T-helper 2 cell (primary cell): Measurements from ENCODE around the gene KRT17.
"Not testable (repeated sequence)": the region's sequence is repeated elsewhere in the genome, so short reads cannot be mapped to it uniquely, and the experiment has no call there.

Experiments
- DNase-seq, 5 experiments: peaks; one replicate each; pipeline versions ENCODE4 v3.0.0 to v3.0.0-alpha.2; 2012 to 2022

Gene KRT17

DNA sequence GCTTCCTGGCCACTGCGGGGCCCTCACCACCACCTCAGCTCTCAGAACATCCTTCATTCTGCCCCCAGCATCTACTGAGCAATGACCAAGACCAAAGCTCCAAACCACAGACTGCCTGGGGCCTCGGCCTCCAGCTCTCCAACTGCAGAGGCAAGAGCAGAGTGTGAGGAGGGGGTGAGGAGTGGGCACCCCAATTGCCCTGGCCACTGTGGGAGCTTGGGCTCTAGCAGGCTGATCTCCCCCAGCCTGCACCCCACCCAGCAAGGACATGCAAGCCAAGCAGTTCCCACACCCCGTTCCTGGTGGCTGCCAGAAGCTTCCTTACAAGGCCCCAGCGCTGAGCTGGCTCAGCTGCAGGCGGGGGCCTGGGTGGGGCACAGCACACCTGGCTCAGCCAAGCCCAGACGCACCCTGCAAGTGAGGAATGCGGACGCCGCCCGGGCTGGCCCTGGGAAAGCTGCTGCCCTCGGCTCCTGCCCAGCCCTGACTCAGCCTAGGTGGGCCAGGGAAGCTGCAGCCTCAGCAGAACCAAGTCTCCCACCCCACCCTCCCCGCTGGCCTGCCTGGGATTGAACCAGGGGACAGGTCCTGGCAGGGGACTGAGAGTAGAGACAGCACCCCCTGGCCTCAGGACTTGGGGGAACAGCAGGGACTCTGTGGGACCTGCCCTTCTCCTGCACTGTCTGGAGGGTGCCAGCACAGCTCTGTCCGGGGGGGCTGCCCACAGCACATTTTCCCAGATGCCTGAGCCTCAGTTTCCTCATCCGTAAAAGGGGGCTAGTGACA is 29.7 kb upstream of the KRT17 start:
- DNase-seq = no peak

DNA sequence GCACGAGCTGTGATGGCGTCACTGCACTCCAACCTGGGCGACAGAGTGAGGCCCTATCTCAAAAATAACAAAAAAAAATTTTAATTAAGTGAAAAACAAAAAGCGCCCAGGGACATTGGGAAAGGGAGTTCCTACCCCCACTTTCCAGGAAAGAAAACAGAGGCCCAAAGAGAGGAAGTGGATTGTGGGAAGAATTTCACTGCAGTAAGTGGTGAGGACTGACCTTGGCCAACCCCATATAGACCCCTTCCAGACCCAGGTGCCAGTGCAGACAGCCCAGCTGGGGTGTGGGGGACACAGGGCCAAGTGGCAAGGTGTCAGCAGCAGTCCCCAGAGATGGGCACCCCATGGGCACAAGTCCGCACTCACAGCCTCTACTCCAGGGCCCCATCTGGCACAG is 29.0 kb upstream of the KRT17 start:
- no peak for DNase-seq

DNA sequence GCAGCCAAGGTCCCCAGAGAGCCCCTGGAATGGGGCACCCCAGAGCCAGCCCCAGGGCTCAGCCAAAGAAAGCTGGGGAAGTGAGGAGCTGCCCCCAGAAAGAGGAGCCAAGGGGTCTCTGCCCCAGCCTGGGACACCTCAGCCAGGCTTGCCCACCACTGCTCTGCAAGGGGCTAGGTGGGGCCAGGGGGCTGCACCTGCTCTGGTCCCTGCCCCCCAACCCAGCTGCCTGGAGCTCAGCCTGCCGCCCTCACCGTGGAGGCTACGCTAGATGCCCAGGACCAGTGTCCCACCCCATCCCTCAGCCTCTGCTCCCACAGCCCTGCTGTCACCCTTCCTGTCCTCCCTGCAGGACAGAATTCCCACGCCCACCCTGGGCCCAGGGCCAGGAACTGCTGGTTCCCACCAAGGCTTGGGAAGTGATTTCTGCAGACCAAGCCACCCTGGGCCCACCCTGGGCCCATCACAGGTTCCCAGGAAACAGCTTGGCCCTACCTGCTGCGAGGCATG is 28.1 kb upstream of the KRT17 start:
- DNase-seq = no peak

DNA sequence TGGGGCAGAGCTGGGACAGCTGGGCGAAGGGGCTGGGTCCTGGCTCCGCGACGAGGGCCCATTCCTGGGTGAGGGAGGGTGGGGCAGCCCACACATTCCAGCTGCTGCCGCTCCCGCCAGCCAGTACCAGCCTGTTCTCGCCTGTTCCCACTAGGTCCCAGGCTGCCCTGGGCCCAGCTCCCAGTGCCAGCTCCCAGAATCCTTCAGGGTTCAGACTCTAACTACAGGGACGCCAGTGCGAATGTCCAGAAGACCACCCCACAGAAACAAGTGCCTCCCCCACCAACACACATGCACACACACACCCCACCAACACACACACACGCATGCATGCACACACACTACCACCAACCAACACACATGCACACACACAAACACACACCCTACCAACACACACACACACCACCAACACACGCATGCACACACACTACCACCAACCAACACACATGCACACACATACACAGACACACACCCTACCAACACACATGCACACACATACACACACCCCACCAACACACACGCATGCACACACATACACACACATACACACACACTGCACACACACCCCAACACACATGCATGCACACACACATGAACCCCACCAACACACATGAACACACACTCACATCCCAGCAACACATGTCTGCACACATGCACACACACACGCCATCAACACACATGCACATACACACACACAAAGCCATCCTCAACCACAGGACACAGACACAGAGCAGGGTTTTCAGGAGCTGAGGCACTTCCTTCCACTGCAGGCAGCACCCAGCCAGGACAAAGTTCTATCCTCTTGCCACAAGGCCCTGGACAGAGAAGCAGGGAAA is 27.5 kb upstream of the KRT17 start:
- DNase-seq = no peak

DNA sequence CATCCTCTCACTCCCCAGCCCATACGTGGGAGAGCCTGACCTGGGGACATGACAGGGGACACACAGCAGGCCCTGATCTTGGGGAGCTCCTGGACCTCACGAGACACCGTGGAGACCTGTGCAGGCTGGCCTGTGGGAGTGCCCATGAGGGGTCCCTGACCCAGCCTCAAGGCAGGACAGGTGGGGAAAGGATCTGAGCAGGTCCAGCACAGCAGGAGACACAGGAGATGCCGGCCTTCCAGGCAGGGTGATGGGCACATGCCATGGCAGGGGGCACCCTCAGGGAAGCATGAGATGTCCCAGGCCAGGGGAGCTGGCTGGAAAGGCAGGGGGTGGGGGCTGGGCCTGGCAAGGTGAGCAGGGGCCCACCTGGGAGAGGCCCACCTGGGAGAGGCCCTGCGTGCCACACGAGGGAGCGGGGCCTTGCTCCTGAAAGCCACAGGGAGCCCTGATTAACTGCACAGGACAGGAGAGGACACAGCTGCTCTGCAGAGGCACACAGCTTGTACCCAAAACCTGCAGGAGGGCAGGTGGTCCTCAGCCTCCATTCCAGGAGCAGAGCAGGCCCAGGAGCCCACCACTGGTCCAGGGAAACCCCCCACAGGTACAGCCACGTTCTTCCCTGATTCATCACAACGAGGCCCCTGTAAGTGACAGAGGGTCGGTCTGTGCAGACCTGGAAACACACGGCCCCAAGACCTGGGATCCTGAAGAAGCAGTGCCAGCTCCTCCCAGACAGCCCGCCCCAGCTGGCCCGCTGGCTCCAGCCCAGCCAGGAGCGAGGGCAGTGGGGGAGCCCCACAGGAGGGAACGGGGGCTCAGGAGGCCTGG is 26.6 kb upstream of the KRT17 start:
- no peak for DNase-seq

DNA sequence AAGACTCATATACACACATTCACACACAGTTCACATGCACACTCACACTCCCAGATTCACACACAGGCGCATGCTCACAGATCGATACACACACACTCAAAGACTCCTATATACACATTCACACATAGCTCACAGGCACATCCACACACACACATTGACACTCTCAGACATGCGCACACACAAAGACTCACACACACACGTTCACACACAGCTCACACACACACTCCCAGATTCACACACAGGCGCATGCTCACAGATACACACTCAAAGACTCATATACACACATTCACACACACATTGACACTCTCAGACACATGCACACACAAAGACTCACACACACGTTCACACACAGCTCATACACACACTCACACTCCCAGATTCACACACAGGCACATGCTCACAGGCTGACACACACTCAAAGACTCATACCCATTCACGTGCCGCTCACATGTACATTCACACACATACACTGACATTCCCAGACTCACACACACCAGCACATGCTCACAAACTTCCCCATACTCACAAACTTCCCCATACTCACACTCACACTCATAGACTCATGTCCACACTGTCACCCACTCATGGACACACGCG is 25.6 kb upstream of the KRT17 start:
- no peak for DNase-seq

DNA sequence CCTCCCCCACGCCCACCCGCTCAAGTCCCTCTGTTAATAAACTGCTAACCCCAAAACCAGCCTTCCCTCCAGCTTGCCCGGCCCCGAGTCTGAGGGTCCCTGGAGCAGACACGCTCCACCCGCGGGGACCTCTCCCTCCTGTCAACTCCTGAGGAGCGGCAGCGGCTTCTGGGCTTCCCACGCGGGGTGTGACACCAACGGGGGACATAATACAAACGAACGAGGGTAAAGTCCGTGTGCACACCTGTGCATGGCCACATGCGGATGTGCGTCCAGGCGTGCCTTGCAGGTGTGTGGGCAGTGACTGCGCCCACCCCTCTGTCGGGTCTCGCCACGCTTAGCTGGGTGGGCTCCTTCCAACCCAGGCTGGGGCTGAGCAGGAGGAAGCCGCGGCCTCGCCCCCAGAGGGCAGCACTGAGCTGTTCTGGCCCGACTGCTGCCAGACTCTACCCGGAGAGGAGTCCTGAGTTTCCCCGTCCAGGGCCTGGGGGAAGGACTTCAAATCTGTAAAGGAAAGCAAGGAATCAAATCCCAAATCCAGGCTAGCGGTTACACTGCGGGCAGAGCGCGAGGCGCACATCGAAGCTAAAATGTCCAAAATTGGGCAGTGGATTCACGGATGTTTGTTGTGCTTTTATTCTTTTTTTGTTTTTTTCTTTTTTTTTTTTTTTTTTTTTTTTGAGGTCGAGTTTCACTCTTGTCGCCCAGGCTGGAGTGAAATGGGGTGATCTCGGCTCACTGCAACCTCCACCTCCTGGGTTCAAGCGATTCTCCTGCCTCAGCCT is 24.2 kb upstream of the KRT17 start:
- DNase-seq = peak; percentile 68 to 78 (median 77)

DNA sequence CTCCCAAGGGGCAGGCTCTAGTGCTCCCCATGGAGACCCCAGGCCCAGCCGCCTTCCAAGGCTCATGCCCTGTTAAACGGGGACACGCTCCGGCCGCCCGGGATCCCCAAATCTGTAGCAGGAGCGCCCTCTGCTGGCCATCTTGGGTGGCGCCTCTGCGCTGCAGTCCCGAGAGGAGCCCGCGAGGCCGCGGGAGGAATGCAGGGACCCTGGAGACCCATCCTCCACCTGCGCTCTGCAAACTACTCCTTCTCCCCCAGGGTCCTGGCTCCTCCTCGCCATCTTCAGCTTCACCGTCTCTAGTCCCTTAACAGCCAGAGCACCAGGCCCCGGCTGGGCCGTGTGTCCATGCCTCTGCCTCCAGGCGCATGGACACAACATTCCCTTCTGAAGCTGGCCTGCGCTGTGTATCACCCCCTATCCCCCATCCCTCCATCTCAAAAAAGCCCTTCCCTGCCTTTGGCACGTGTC is 23.6 kb upstream of the KRT17 start:
- peak; percentile 69 to 89 (median 81) for DNase-seq

DNA sequence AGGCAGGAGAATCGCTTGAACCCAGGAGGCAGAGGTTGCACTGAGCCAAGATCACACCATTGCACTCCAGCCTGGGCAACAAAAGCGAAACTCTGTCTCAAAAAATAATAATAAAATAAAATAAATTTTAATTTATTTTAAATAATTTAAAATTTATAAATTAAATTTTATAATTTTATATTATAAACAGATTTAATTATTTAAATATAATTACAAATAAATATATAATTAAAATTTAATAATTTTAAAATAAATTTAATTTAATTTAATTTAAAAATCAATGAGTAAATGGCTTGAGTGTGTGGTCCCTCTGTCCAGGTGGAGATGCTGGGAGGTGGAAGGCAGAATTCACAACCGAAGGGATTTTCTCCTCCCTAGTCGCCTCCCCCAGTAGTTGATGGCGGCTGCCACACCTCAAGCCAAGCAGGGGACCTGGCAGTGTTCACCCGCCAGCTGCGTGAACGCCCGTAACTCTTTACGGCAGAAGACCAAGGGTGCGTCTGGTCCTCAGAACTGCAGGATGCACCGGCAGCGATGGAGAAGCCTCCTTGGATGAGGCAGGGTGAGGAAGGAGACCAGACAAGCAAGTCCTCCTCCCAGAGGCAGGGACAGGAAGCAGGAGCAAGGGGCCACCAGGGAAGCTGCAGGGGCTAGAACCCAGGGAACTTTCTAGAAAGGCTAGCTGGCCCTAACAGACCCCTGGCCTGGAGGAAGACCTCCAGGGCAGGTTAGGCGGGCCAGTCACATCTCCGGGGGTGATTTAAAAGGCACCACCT is 22.9 kb upstream of the KRT17 start:
- DNase-seq = no peak

DNA sequence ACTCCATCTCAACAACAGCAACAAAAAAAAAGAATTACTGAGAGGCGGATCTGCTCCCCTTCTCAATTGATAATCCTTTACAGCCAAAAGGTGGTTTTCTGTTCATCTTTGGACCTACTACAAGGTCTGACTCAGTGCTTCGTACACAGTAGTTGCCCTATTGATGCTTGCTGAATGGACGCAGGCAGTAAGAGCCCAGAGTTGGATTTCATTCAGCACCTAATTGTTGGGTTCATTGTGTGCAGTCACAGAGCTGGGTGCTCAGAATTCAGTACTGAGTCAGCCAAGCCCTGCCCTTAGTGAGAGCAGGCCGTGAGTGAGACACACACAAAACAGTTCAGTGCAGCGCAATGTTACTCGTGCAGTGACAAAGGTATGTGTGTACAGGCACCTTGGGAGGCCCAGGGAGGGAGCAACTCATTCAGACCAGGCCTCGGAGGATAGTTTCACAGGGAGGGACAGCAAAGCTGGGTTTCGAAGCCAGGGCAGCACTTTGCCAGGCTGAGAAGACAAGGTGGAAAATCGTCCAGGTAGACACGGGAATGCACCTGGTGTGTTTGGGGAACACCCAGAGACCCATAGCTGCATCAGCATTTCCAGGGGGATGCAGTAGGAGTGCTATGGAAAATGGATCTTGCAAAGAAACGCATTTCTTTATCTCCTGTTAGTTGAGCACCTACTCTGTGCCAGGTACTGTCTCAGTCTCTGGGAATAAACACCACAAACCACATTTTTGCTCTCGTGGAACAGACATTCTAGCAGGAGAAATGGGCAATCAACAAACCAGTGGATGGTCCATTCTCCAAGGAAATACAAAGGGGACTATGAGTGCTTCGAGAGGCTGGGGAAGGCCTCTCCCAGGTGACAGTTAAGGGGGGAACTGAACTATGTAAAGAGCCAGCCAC is 18.1 kb upstream of the KRT17 start:
- DNase-seq = no peak

DNA sequence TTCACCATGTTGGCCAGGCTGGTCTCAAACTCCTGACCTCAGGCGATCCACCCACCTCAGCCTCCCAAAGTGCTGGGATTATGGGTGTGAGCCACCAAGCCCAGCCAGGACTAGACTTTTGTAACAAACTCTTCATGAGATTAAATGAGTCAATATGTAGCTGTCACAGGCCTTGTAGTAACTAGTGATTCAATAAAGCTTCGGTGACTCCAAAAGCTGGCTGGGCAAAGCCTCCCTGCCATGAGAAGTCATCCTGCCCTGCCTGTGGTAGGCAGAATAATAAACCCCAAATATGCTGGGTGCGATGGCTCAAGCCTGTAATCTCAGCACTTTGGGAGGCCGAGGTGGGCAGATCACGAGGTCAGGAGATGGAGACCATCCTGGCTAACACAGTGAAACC is 16.2 kb upstream of the KRT17 start:
- not testable (repeated sequence) for DNase-seq

DNA sequence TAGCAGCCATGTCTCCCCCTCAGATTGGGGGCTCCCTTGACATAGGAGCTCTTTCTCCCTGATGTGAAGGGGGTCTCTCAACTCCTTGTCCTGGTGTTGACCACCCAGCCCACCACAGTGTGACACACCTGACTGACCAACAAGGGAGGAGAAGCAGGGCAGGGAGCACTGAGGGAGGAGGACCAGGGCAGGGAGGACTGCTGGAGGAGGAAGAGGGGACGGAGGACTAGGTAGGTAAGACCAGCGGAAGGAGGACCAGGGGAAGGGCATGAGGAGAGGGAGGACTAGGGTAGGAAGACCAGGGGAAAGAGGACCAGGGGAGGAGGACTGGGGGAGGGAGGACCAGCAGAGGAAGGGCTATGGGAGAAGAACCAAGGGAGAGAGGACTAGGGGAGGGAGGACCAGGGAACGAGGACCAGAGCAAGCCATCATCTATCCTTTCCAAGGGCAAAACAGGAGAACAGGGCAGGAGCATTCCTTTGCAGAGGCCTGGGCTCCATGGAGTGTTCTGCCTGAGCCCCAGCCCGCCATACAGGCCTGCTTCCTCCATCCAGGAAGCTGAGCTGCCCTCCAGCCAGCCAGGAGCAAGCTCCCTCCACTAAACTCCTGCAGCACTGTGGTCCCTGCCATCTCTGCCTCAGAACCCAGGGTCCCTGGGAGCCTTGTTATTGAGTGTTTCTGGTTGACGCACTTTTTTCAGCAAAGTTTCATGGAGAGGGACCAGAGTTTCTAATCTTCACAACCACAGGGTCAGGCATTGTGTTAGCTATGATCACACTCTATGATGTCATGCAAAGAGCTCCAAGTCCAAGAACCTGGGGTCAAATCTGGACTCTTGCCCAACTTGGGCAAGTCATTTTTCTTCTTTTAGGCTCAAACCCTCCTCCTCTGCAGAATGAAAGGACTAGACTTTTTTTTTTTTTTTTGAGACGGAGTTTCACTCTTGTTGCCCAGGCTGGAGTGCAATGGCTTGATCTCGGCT is 15.4 kb upstream of the KRT17 start:
- no peak for DNase-seq

DNA sequence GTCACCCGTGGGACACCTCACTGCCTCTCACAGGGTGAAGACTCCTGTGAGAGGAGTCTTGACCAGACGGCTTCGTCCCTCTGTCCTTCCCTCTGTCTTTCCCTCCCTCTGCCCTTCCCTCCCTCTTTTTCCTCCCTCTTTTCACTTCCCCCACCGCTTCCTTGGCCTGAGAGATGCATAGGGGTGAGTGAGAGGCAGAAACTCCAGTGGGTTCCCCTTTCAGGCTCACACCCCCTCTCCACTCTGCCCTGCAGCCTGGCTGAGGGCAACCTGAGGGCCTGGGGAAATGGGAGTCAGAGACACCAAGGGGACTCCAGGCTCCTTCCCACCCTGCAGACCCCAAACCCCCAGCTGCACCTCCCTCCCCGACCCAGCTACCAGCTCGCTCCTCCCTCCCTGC is 14.6 kb upstream of the KRT17 start:
- DNase-seq = no peak

DNA sequence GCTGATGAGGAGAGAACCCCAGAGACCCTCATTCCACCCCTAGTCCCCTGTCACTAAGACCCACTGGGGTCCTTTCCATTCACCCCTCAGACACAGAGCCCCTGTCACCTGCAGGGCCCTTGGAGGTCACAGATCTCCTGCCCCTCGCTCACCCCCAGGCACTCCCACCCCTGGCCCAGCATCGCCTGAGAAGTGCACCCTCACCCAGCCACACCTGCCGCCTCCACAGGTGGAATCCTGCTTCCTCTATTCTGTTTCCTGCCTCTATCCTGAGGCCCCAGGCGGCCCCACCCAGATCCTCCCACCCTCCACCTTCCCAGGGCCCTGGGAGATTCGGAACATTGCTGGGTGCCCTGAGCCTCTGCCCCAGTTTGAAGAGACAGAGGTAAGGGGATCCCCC is 13.8 kb upstream of the KRT17 start:
- DNase-seq = no peak

DNA sequence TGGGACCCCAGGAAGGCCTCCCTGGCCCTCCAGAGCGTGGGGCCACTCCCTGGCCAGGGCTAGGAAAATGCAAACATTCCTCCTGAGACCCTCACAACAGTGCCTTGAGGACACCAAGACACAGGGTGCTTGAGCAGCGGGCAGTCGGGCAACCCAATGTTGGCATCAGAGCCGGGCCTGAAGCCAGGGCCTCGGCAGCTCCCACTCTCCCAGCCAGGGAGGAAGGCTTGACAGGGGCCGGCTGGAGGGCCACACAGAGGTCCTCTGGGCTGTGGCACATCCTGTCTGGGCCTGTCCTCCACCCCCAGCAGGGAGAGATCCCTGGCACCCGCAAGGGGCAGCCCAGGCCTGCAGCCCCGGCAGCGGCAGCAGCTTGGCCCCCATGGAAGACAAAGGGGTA is 12.3 kb upstream of the KRT17 start:
- no peak for DNase-seq

DNA sequence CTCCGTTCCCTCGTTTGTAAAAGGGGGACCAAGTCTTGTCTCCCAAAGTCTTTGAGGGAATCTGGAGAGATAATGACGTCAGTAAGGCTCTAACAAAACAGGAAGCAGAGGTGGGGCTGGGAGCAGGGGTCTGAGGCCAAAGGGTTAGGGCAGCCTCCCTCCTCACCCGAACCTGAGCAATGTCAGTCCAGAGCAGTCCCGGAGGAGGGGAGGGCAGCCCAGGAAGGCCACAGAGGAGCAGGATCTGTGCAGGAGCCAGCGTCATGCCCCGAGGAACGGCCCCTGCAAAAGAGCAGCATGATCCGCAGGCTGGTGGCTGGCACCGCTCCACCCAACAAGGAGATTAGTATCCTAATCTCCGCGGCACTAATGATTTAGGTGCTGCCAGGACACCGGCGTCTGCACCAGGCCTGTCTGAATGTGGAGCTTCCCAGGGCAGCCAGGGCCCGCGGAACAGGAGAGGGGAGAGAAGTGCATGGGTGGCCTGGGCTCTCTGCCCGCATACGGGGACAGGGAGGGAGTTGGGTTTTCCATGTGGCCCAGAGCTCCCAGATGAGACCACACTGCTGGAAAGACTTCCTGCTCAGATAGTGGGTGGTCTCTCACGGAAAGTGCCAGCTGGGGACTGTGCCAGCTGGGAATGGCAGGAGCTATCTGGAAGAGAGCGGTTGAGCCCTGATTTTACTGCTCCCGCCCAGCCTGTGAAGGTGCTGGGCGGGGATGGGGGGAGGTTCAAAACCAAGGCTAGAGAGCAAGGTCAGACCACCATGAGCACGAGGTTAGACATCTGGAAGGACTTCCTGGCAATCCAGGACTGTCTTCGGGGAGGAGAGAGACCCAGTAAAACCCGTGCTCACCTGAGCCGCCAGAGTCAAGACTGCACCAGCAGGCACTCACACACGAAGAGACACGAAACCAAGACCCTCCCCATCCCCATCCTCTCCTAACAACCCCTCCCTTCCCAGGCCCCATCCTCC is 11.0 kb upstream of the KRT17 start:
- no peak for DNase-seq

DNA sequence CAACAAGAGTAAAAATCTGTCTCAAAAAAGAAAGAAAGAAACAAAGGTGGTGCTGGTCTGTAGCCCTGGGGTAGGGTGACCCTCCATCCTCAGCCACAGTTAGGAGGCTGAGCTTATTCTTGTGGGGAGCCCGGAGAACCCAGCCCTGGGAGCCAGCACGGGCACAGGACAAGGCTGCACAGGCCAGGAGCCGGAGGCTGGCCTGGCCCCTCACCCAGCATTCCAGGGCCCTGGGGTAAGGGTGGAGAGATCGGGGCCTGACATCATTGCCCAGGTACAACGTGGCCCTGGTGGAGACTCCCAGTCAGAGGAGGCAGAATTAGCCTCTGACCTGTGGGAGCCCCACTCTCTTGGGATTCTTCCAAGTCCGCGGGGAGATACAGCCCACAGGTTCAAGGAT is 10.3 kb upstream of the KRT17 start:
- DNase-seq = no peak
